SK-N-SH treated with all-trans-retinoic acid at 6 μM for 48 hours (cell line): ENCODE results near the gene TTC7B.

Experiments
- ATAC-seq: fragments of 200-7000 bp; cut with Tn5 transposase; 3 replicates; pipeline ENCODE4 v1.9.1; 2020; ENCODE audit warnings: mild to moderate bottlenecking, moderate library complexity
- ARNTL ChIP-seq: fragments of 450-650 bp; formaldehyde crosslinking; IDR thresholded peaks from 2 replicates; pipeline ENCODE4 v1.5.0; 2020; ENCODE audit warnings: low read depth, mild to moderate bottlenecking, moderate library complexity, borderline replicate concordance
- BACH2 ChIP-seq: fragments of 250-450 bp; sonication (Bioruptor Pico); IDR thresholded peaks from 2 replicates; pipeline ENCODE4 v1.9.0; 2021; ENCODE audit warnings: mild to moderate bottlenecking, borderline replicate concordance
- CREB5 ChIP-seq: fragments of 250-450 bp; sonication (Bioruptor Pico); IDR thresholded peaks from 2 replicates; pipeline ENCODE4 v1.5.1; 2020; ENCODE audit warnings: low read depth, mild to moderate bottlenecking, moderate library complexity
- CSDC2 ChIP-seq: fragments of 250-450 bp; sonication (Bioruptor Pico); IDR thresholded peaks from 2 replicates; pipeline ENCODE4 v1.5.0; 2020; ENCODE audit warnings: mild to moderate bottlenecking, moderate library complexity
- CSRNP3 ChIP-seq: fragments of 250-450 bp; sonication (Bioruptor Pico); IDR thresholded peaks from 2 replicates; pipeline ENCODE4 v1.5.1; 2021; ENCODE audit warnings: mild to moderate bottlenecking, moderate library complexity
- GLIS3 ChIP-seq: fragments of 250-450 bp; sonication (Bioruptor Pico); IDR thresholded peaks from 2 replicates; pipeline ENCODE4 v1.5.0; 2020; ENCODE audit warnings: mild to moderate bottlenecking, moderate library complexity
- ISL1 ChIP-seq: fragments of 250-450 bp; sonication (Bioruptor Pico); IDR thresholded peaks from 2 replicates; pipeline ENCODE4 v2.1.2; 2022; ENCODE audit warnings: mild to moderate bottlenecking, moderate library complexity
- OSR1 ChIP-seq: fragments of 250-450 bp; sonication (Bioruptor Pico); IDR thresholded peaks from 2 replicates; pipeline ENCODE4 v1.8.0; 2022; ENCODE audit warnings: moderate library complexity, mild to moderate bottlenecking, inconsistent platforms
- PATZ1 ChIP-seq: fragments of 250-450 bp; sonication (Bioruptor Pico); IDR thresholded peaks from 2 replicates; pipeline ENCODE4 v1.8.0; 2020; ENCODE audit warnings: mild to moderate bottlenecking, moderate library complexity, borderline replicate concordance
- POU6F1 ChIP-seq: fragments of 250-450 bp; sonication (Bioruptor Pico); IDR thresholded peaks from 2 replicates; pipeline ENCODE4 v1.8.0; 2021; ENCODE audit warnings: low read depth, mild to moderate bottlenecking, moderate library complexity, borderline replicate concordance
- RARB ChIP-seq: fragments of 250-450 bp; sonication (Bioruptor Pico); IDR thresholded peaks from 2 replicates; pipeline ENCODE4 v1.8.0; 2021; ENCODE audit warnings: mild to moderate bottlenecking, moderate library complexity
- SNAI2 ChIP-seq: fragments of 250-450 bp; sonication (Bioruptor Pico); IDR thresholded peaks from 2 replicates; pipeline ENCODE4 v1.5.0; 2020; ENCODE audit warnings: mild to moderate bottlenecking, moderate library complexity
- TCF4 ChIP-seq: fragments of 250-450 bp; sonication (Bioruptor Pico); IDR thresholded peaks from 2 replicates; pipeline ENCODE4 v1.8.0; 2021; ENCODE audit warnings: mild to moderate bottlenecking, moderate library complexity, borderline replicate concordance
- TOX ChIP-seq: fragments of 250-450 bp; sonication (Bioruptor Pico); IDR thresholded peaks from 2 replicates; pipeline ENCODE4 v1.8.0; 2021; ENCODE audit warnings: mild to moderate bottlenecking, moderate library complexity, borderline replicate concordance
- TSHZ2 ChIP-seq: fragments of 250-450 bp; sonication (Bioruptor Pico); IDR thresholded peaks from 2 replicates; pipeline ENCODE4 v1.5.0; 2020; ENCODE audit warnings: mild to moderate bottlenecking, moderate library complexity
- ZC3H10 ChIP-seq: fragments of 250-450 bp; sonication (Bioruptor Pico); IDR thresholded peaks from 2 replicates; pipeline ENCODE4 v1.5.1; 2021; ENCODE audit warnings: mild to moderate bottlenecking, moderate library complexity
- ZFP3 ChIP-seq: fragments of 250-450 bp; sonication (Bioruptor Pico); IDR thresholded peaks from 2 replicates; pipeline ENCODE4 v1.5.0; 2020; ENCODE audit warnings: mild to moderate bottlenecking, moderate library complexity
- ZFP30 ChIP-seq: fragments of 450-650 bp; formaldehyde crosslinking; IDR thresholded peaks from 2 replicates; pipeline ENCODE4 v1.5.0; 2022; ENCODE audit warnings: mild to moderate bottlenecking, moderate library complexity
- ZNF70 ChIP-seq: fragments of 450-650 bp; formaldehyde crosslinking; IDR thresholded peaks from 2 replicates; pipeline ENCODE4 v1.5.0; 2020; ENCODE audit warnings: mild to moderate bottlenecking, moderate library complexity
- ZNF8 ChIP-seq: fragments of 450-650 bp; formaldehyde crosslinking; IDR thresholded peaks from 2 replicates; pipeline ENCODE4 v1.5.0; 2020; ENCODE audit warnings: mild to moderate bottlenecking, moderate library complexity

The TTC7B gene

GRCh38 chr14:90627478-90627877 is 188.8 kb downstream of the TTC7B start:
- no peak for TF ChIP-seq BACH2
- TF ChIP-seq, all 23 proteins: peak for 0

GRCh38 chr14:90626550-90626949 is 189.7 kb downstream of the TTC7B start:
- TF ChIP-seq ZNF70 (CRISPR knock-in tag) (no peak), ZFP30 (no peak), TOX (CRISPR knock-in tag) (no peak), ARNTL (CRISPR knock-in tag) (no peak), ZFP3 (CRISPR knock-in tag) (no peak), ISL1 (CRISPR knock-in tag) (no peak)
- no peak for ATAC-seq

More at GRCh38 chr14:90627478-90627877, 188.8 kb downstream of the TTC7B start:
- no peak for ATAC-seq

GRCh38 chr14:90625445-90625844 is 190.8 kb downstream of the TTC7B start:
- TF ChIP-seq CSDC2 (no peak), PATZ1 (CRISPR knock-in tag) (no peak), TOX (CRISPR knock-in tag) (no peak), CREB5 (CRISPR knock-in tag) (no peak), OSR1 (CRISPR knock-in tag) (no peak), ZFP3 (CRISPR knock-in tag) (no peak), ARNTL (CRISPR knock-in tag) (no peak), TSHZ2 (CRISPR knock-in tag) (no peak), TCF4 (CRISPR knock-in tag) (no peak), ZNF8 (CRISPR knock-in tag) (no peak), CSRNP3 (CRISPR knock-in tag) (no peak), ZC3H10 (CRISPR knock-in tag) (no peak), ZNF70 (CRISPR knock-in tag) (no peak), RARB (CRISPR knock-in tag) (no peak), POU6F1 (no peak), SNAI2 (no peak), ISL1 (CRISPR knock-in tag) (no peak), GLIS3 (CRISPR knock-in tag) (no peak)
- ATAC-seq, result no peak

- TF ChIP-seq TOX (CRISPR knock-in tag) (no peak), ISL1 (CRISPR knock-in tag) (peak; percentile 24; the same call in 1 of the 2 replicates)
- peak; percentile 69 for ATAC-seq
Measured at GRCh38 chr14:90624732-90625400, 191.4 kb downstream of the TTC7B start.
